GM11168 (cell line): Measurements from ENCODE around the gene HGF.
"Not testable (repeated sequence)": the region's sequence is repeated elsewhere in the genome, so short reads cannot be mapped to it uniquely, and the experiment has no call there.

ENCODE experiments used
- in situ Hi-C: fragments of 300-500 bp; cut with MboI; formaldehyde crosslinking; loops from one replicate; pipeline ENCODE4 v1.12.0; 2022; ENCODE audit warnings: low sequenced_read_pairs; ENCODE audit not compliant: unreplicated experiment

HGF gene

GRCh38 chr7:81725003-81725811 lies 44.6 kb downstream of the HGF start:
- in situ Hi-C loops: no loop called here

DNA sequence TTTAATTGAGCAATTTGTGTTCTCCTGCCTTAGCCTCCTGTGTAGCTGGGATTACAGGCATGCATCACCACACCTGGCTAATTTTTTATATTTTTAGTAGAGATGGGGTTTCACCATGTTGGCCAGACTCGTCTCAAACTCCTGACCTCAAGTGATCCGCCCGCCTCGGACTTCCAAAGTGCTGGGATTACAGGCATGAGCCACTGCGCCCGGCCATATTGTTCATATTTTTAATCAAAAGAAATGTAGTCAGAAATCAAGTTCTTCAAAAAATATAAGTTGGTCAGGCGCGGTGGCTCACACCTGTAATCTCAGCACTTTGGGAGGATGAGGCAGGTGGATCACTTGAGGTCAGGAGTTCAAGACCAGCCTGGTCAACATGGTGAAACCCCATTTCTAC lies 47.6 kb downstream of the HGF start:
- in situ Hi-C loops: not testable (repeated sequence)

DNA sequence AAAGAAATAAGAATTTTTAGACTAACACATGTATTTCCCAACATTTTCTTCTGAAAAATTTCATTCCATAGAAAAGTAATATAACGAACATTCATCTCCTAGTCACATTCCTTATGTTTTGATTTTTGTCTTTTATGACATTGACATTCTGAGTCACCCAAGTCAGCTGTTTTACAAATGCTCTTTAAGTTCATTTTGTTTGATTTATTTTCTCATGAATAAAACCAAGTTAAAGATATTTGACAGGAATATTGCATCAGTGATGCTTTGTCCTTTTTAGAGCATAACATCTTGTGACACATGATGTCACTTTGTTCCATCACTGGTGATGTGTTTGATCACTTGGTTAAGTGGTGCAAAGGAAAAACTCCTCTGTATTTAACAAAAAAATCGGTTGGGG lies 48.4 kb downstream of the HGF start:
- in situ Hi-C loops: no loop called here

- in situ Hi-C loops: no loop called here
Measured at GRCh38 chr7:81719865-81720264, 50.0 kb downstream of the HGF start.

DNA sequence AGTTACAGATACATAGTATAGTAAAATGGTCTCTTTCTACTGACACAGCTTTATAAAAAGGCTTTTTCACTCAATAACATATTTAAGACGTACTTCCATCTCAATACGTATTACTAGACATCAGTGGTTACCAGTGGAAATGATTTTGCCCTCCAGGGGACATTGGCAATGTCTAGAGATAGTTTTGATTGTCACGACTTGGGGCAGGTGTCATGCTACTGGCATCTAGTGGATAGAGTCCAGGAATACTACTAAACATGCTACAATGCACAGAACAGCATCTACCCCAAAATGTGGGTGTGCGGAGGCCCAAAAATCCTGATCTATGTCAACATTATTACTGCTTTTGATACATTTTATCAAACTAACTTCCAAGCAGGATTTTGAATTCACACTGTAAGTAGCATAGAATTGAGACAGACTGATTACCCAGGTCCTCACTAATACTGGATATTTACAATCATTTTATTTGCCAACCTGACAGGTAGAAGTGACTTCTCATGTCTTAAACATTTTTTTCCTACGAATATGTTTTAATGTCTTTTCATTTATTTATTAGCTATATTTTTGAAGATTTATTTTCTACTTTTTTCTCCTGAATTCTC lies 53.8 kb downstream of the HGF start:
- in situ Hi-C loops: no loop called here

DNA sequence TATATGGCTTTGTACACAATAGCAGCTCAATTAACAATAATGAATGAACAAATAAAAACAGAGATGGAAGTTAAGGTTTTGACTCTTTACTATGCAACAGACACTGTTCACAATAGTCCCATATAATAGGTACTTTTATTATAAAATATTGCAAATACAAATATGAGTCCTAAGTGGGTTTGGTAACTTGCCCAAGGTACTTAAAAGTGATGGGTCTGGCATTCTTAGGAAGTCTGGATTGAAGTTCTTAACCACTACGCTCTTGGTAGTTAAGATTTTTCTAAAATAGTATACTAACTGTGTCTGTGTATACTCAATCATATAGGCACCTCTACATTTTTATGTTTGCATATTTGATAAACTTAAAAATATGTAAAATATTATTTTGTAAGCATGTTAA lies 55.5 kb downstream of the HGF start:
- in situ Hi-C loops: no loop called here

DNA sequence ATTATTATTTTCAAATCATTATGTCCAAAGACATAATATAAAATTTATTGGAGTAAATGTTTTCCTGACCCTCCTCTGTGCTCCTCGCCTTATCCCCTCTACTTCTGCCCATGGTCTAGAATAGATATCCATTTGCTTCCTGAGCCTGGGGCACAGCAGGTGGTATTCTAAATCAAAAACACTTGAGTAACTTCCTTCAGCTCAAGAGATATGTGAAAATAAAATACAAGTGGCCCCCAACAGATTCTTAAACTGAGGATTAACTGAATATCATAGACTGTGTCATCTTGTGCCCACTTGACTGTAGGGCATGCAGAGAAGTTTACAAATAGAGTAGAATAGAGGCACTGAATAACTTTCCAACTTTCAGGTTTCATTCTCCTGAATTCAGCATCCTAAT lies 59.1 kb downstream of the HGF start:
- in situ Hi-C loops: no loop called here

GRCh38 chr7:81709836-81710235 lies 60.0 kb downstream of the HGF start:
- in situ Hi-C loops: no loop called here

DNA sequence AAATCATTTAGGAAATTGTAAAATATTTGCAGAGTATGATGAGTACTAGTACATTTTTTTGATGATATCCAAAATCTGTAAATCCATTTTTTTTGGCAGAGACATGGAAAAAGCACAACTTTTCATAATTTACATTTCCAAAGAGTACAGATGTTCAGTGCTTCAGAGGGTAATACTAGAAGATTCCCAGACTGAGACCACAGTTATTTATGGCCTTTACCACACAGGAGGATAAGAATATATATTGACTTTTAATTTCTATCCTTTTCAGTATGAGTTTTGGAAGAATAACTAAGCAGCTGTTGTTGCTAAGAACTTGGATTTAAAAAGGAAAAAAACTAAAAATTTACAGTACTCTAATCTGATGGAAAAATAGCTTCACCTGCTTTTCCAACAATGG lies 61.9 kb downstream of the HGF start:
- in situ Hi-C loops: no loop called here

DNA sequence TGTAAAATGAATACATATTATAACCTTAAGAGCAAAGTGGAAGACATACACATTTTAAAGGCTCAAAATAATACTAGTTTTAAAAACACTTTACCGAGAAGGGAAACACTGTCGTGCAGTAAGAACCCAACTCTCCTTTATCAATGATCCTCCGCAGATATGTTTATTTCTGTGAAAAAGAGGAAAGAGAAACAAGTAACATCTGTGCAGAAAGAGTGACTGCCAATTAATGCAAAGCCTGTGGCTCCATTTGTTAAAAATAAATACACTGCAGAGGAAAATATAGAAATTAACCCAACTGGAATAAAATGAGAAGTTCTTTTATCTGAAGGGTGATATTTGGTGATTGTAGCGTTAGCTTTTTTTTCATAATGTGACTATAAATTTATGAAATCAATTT lies 62.7 kb downstream of the HGF start:
- in situ Hi-C loops: no loop called here

- in situ Hi-C loops: no loop called here
Measured at GRCh38 chr7:81705206-81705605, 64.6 kb downstream of the HGF start.

- in situ Hi-C loops: no loop called here
Measured at GRCh38 chr7:81704595-81704994, 65.3 kb downstream of the HGF start.

GRCh38 chr7:81698965-81699364 lies 70.9 kb downstream of the HGF start:
- in situ Hi-C loops: no loop called here

DNA sequence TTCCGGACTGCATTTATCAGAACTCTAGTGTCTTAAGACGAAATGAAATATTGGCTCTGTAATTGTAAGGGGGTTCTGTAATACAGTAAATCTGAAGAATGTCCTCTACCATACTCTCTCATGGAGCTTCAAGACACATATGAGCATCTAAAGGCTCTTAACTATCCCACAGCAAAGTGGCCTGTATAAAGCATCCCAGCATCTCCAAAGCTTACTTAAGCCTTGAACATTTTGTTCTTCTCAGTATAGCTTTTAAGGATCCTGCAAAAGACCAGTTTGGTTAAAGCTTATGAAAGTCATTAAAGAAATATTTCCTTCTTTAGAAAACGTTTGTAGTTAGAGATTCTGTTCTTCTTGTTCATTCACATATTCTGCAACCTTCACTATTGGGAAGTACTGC lies 75.1 kb downstream of the HGF start:
- in situ Hi-C loops: no loop called here

GRCh38 chr7:81693894-81694293 lies 76.0 kb downstream of the HGF start:
- in situ Hi-C loops: no loop called here

GRCh38 chr7:81693080-81693479 lies 76.8 kb downstream of the HGF start:
- in situ Hi-C loops: no loop called here

- in situ Hi-C loops: no loop called here
Measured at GRCh38 chr7:81692146-81692905, 77.5 kb downstream of the HGF start.

DNA sequence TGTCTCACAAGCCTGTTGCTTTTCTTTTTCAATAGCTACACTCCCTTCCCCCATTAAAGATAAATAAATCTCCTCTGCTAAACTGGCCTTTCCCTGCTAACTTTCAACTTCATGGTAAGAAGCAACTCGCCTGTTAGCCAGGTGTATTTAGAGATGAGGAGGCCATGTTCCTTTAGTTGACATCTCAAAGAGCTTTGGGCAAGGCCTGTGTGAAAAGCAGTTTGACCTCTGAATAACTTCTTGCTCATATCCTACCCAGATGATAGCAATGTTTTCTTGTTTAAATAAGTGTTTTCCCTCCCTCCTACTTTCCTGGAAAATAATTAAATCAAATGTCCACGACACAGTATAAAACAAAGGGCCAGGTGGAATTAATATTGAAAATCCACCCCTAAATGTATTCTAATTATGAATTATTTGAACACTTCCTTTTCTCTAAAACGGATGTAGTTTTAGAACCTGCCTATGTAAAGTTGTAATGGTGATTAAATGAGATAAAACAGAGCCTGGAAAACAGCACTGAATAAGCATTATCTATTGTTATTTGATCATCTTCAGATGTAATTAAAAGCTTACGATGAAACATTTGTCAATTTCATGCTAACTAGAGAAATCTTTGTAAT lies 78.5 kb downstream of the HGF start:
- in situ Hi-C loops: no loop called here

- in situ Hi-C loops: no loop called here
Measured at GRCh38 chr7:81690688-81691087, 79.2 kb downstream of the HGF start.

GRCh38 chr7:81690251-81690650 lies 79.6 kb downstream of the HGF start:
- in situ Hi-C loops: no loop called here
